ENCODE data around the gene OR2V2. TPM values are rescaled to one million over a fixed set of nuclear protein-coding genes. Genes with fewer than 3 reads are reported as not detected.

The OR2V2 gene
- total RNA-seq, 4 donors from 2014 or later = not detected

- no peak overlapping the region for H3K4me3 ChIP-seq
- H3K9me3 ChIP-seq = no peaks in the 10 kb centered on the region
- intact Hi-C loops (cut with DNase I; ENCODE audit: low total_unique reads) = no loop called here
- no peaks in the 10 kb centered on the region for H3K27me3 ChIP-seq
- H3K36me3 ChIP-seq = no peaks in the 10 kb centered on the region
- DNase-seq = no peak
- no peak overlapping the region for H3K27ac ChIP-seq
- H3K4me1 ChIP-seq = no peaks in the 10 kb centered on the region
- TF ChIP-seq POLR2A (IDR thresholded peaks at IDR 0.05) (no peak), CTCF (IDR thresholded peaks at IDR 0.05) (no peak)
Observed at GRCh38 chr5:181182651-181183050, 35.3 kb downstream of the OR2V2 start.

- TF ChIP-seq CTCF (IDR thresholded peaks at IDR 0.05) (no peak), POLR2A (IDR thresholded peaks at IDR 0.05) (no peak)
- H3K27me3 ChIP-seq = no peaks in the 10 kb centered on the region
- intact Hi-C loops (cut with DNase I; ENCODE audit: low total_unique reads) = no loop called here
- DNase-seq = no peak
- no peak overlapping the region for H3K4me3 ChIP-seq
- H3K4me1 ChIP-seq = no peaks in the 10 kb centered on the region
- H3K27ac ChIP-seq = peak overlapping the region in 1 of 2 donors; percentile 68
- no peaks in the 10 kb centered on the region for H3K9me3 ChIP-seq
- H3K36me3 ChIP-seq = no peaks in the 10 kb centered on the region
Observed at GRCh38 chr5:181184845-181185216, 37.4 kb downstream of the OR2V2 start.

GRCh38 chr5:181185560-181185959, 38.2 kb downstream of the OR2V2 start:
- H3K36me3 ChIP-seq = no peaks in the 10 kb centered on the region
- H3K4me3 ChIP-seq = no peak overlapping the region
- H3K9me3 ChIP-seq = no peaks in the 10 kb centered on the region
- H3K27me3 ChIP-seq = no peaks in the 10 kb centered on the region
- no peaks in the 10 kb centered on the region for H3K4me1 ChIP-seq
- intact Hi-C loops (cut with DNase I; ENCODE audit: low total_unique reads) = no loop called here
- no peak for DNase-seq
- TF ChIP-seq CTCF (IDR thresholded peaks at IDR 0.05) = no peak
- no peak for TF ChIP-seq POLR2A (IDR thresholded peaks at IDR 0.05)
- no peak overlapping the region for H3K27ac ChIP-seq

GRCh38 chr5:181186022-181186421, 38.6 kb downstream of the OR2V2 start:
- Histone ChIP-seq H3K9me3 (no peaks in the 10 kb centered on the region), H3K27me3 (no peaks in the 10 kb centered on the region), H3K4me3 (no peak overlapping the region), H3K4me1 (no peaks in the 10 kb centered on the region), H3K36me3 (no peaks in the 10 kb centered on the region), H3K27ac (no peak overlapping the region)
- DNase-seq = no peak
- intact Hi-C loops (cut with DNase I; ENCODE audit: low total_unique reads) = no loop called here
- no peak for TF ChIP-seq POLR2A (IDR thresholded peaks at IDR 0.05)
- TF ChIP-seq CTCF (IDR thresholded peaks at IDR 0.05) = no peak

GRCh38 chr5:181186986-181187499, 39.7 kb downstream of the OR2V2 start:
- no peaks in the 10 kb centered on the region for H3K4me1 ChIP-seq
- H3K36me3 ChIP-seq = no peaks in the 10 kb centered on the region
- TF ChIP-seq CTCF (IDR thresholded peaks at IDR 0.05) = no peak
- no peak for TF ChIP-seq POLR2A (IDR thresholded peaks at IDR 0.05)
- peak overlapping the region; percentile 92 to 93 for H3K27ac ChIP-seq
- no peak for DNase-seq
- H3K9me3 ChIP-seq = no peaks in the 10 kb centered on the region
- intact Hi-C loops (cut with DNase I; ENCODE audit: low total_unique reads) = no loop called here
- no peaks in the 10 kb centered on the region for H3K27me3 ChIP-seq
- H3K4me3 ChIP-seq = peak overlapping the region in 1 of 2 donors; percentile 72

All from uterus (tissue), 4 donors.